Fibroblast of pulmonary artery (primary cell): ENCODE measurements around the gene SERGEF.

Experiments used
- DNase-seq: peaks from one replicate; pipeline ENCODE4 v3.0.0-alpha.2; 2010; ENCODE audit warnings: low read depth
- H3K4me3 ChIP-seq: replicated peaks from 2 replicates; pipeline ENCODE4 v1.5.1; 2011; ENCODE audit warnings: low read depth, mild to moderate bottlenecking, control low read depth, low read length, moderate library complexity
- CTCF ChIP-seq: IDR thresholded peaks from 2 replicates; pipeline ENCODE4 v1.5.1; 2011; ENCODE audit warnings: mild to moderate bottlenecking, control low read depth, low read length, inconsistent platforms; ENCODE audit errors: missing control alignments

The SERGEF gene

GRCh38 chr11:17976651-17977050 lies 36.2 kb downstream of the SERGEF start:
- no peak for TF ChIP-seq CTCF
- DNase-seq: no peak

DNA sequence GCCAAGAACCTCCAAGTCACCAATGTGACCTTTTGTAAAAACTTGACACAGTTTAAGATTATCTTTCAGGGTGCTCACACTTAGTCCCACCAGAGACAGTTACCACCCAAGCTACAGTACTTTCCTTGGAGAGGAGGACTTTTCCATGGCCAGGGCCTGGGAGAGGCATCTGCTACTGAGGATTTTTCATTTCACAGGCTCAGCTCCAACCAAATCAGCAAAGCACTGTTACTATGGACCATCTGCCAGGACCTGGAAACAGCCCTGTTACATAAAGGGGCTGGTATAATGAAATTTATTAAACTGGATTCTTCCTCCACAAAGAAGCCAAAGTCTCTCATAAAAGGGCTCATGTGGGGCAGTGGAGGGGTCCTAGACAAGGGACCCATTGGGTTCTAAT lies 38.6 kb downstream of the SERGEF start:
- no peak overlapping the region for H3K4me3 ChIP-seq
- DNase-seq: no peak
- TF ChIP-seq CTCF: no peak

More at GRCh38 chr11:17976651-17977050, 36.2 kb downstream of the SERGEF start:
- no peak overlapping the region for H3K4me3 ChIP-seq

DNA sequence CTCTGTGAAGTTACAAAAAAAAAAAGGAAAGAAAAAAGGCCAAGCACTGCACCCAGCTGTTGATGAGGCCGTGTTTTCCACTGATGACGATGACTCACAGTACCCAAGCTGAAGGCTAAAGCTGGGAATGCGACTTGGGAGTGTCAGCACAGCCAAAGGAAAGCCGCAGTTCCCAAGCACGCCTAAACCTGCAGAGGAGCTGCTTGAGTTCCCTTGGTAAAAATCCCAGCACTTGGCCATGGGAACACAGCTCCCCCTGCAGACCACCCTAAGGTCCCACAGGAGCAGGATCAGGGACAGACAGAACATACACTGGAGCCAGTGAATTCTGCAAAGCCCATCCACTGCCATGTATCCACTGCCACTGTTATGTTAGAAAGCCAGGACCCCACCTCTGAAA lies 39.9 kb downstream of the SERGEF start:
- peak; percentile 91 for TF ChIP-seq CTCF
- H3K4me3 ChIP-seq: no peak overlapping the region
- peak; percentile 86 for DNase-seq

- no peak overlapping the region for H3K4me3 ChIP-seq
- DNase-seq: no peak
- no peak for TF ChIP-seq CTCF
Measured at GRCh38 chr11:17968206-17968605, 44.6 kb downstream of the SERGEF start.

- no peak for TF ChIP-seq CTCF
- no peak overlapping the region for H3K4me3 ChIP-seq
- DNase-seq: no peak
Measured at GRCh38 chr11:17967661-17968060, 45.2 kb downstream of the SERGEF start.

- DNase-seq: no peak
- TF ChIP-seq CTCF: no peak
- no peak overlapping the region for H3K4me3 ChIP-seq
Measured at GRCh38 chr11:17960091-17960490, 52.8 kb downstream of the SERGEF start.

GRCh38 chr11:17958446-17958845 lies 54.4 kb downstream of the SERGEF start:
- DNase-seq: no peak
- no peak overlapping the region for H3K4me3 ChIP-seq
- TF ChIP-seq CTCF: no peak
